Heart right ventricle (tissue), 16 donors: ENCODE data around the gene MLANA. TPM values are rescaled to one million over a fixed set of nuclear protein-coding genes. Genes with fewer than 3 reads are reported as not detected.
A peak's percentile ranks its signal among the peaks of the same experiment; 100 is the strongest.

Experiments
- ATAC-seq, 8 donors: fragments of 200-7000 bp; cut with Tn5 transposase; one replicate each; pipeline ENCODE4 v1.9.1; 2020; ENCODE audit warnings: mild to moderate bottlenecking in 8 of 8, moderate library complexity in 8 of 8, moderate number of reproducible peaks in 1 of 8
- DNase-seq, 2 donors: peaks; one replicate each; pipeline ENCODE4 v3.0.0-alpha.2; 2020
- H3K27ac ChIP-seq, 10 donors: fragments of 200-600 bp; sonication (generic) in 2 of 10; one replicate each; pipeline versions ENCODE4 v1.5.0 to v1.8.0; 2020 to 2022; ENCODE audit warnings: mild to moderate bottlenecking in 3 of 10
- H3K27me3 ChIP-seq, 7 donors: fragments of 200-600 bp; one replicate each; pipeline ENCODE4 v1.8.0; 2021 to 2022; ENCODE audit warnings: mild to moderate bottlenecking in 2 of 7
- H3K36me3 ChIP-seq, 9 donors: fragments of 200-600 bp; sonication (generic) in 1 of 9; one replicate each; pipeline versions ENCODE4 v1.5.0 to v1.8.0; 2020 to 2022; ENCODE audit warnings: mild to moderate bottlenecking in 2 of 9
- H3K4me1 ChIP-seq, 9 donors: fragments of 200-600 bp; sonication (generic) in 1 of 9; one replicate each; pipeline versions ENCODE4 v1.5.0 to v1.8.0; 2020 to 2022; ENCODE audit warnings: mild to moderate bottlenecking in 4 of 9
- H3K4me3 ChIP-seq, 10 donors: fragments of 200-600 bp; sonication (generic) in 2 of 10; one replicate each; pipeline versions ENCODE4 v1.5.0 to v1.8.0; 2020 to 2022; ENCODE audit warnings: mild to moderate bottlenecking in 7 of 10, moderate library complexity in 2 of 10
- H3K9me3 ChIP-seq, 11 donors: fragments of 200-600 bp in 10 of 11; sonication (generic) in 2 of 11; one replicate each; pipeline versions ENCODE4 v1.5.0 to v1.8.0; 2013 to 2022; ENCODE audit warnings: mild to moderate bottlenecking in 2 of 11, control low read depth in 1 of 11, moderate library complexity in 1 of 11
- WGBS, 2 donors: extraction: QIAGEN DNeasy Blood & Tissue Kit; methylation state at CpG; one replicate each; pipeline ENCODE4 v1.1.7; 2013; ENCODE audit warnings: inconsistent platforms in 1 of 2; 5-methylcytosine and 5-hydroxymethylcytosine counted together
- intact Hi-C, 10 donors: fragments of 100-400 bp; cut with DNase I; formaldehyde crosslinking; loops; one replicate each; pipeline versions ENCODE4 v1.11.1 to v1.14.2; 2022
- polyA plus RNA-seq, 2 donors: library from polyadenylated mRNA; stranded (reverse); fragments of 200-250 nt; gene quantifications; one replicate each; pipeline ENCODE4 v1.2.3, GENCODE V29; 2013
- total RNA-seq, 10 donors: library from RNA; stranded (reverse); fragmentation: NEBNext Ultra II Directional in 3 of 10; extraction: Animal tissue kit (Norgen Biotek cat#: 25700) in 3 of 10; gene quantifications; one replicate each; pipeline versions ENCODE4 v1.2.1 to v1.2.4, GENCODE V29; 2021 to 2023
- TF ChIP-seq, protein P1 (sequence below), 9 donors: fragments of 200-600 bp; sonication (generic) in 2 of 9; IDR thresholded peaks; one replicate each; pipeline versions ENCODE4 v1.5.0 to v1.8.0; 2021 to 2022; ENCODE audit warnings: antibody characterized with exemption in 9 of 9, mild to moderate bottlenecking in 5 of 9, moderate library complexity in 1 of 9
- donor health status: Arrhythmogenic right ventricular cardiomyopathy.
- donor health status: ischemic (EF 13 %, LVEDD 7.1; RV severe dilation, severe dysfunction).
- donor health status: healthy with polysubstance abuse.
- donor health status: DM: no; HTN: yes; CAD: no.
- donor health status: DM: no; HTN: no; CAD: no.
- donor health status: ischemic (EF 25% LVEDD 6.9; RV normal size, moderate dysfunction).
- donor health status: ischemic (EF 25% LVEDD 5.7; RV mildly dilated, moderate dysfunction).
- donor health status: healthy.
- donor health status: DM: yes; HTN: yes; CAD: no.
- donor health status: Ischemic cardiomyopathy.
- donor health status: ischemic (EF 35%, LVEDD 5.7; RV mildly dilated, moderate dysfunction).
- donor health status: nonischemic (EF 11% LVEDD 7.7; RV severe dilation, severe dysfunction).
- donor health status: DM: yes; HTN: yes; CAD: no.
- donor health status: PGD.
- donor health status: ischemic (EF 29% LVEDD 5.4; RV normal size, mild dysfunction).
- donor health status: nonischemic (EF 23%, LVEDD 6.1; RV moderate dilation, normal function).

Gene MLANA
- total and polyA plus RNA-seq, 12 donors: not detected

GRCh38 chr9:5868235-5868634 is 22.5 kb upstream of the MLANA start:
- ATAC-seq: no peak
- intact Hi-C loops: no loop called here
- 75 to 82% methylated on average over 9 of the region's 9 CpGs for WGBS, 2 donors

DNA sequence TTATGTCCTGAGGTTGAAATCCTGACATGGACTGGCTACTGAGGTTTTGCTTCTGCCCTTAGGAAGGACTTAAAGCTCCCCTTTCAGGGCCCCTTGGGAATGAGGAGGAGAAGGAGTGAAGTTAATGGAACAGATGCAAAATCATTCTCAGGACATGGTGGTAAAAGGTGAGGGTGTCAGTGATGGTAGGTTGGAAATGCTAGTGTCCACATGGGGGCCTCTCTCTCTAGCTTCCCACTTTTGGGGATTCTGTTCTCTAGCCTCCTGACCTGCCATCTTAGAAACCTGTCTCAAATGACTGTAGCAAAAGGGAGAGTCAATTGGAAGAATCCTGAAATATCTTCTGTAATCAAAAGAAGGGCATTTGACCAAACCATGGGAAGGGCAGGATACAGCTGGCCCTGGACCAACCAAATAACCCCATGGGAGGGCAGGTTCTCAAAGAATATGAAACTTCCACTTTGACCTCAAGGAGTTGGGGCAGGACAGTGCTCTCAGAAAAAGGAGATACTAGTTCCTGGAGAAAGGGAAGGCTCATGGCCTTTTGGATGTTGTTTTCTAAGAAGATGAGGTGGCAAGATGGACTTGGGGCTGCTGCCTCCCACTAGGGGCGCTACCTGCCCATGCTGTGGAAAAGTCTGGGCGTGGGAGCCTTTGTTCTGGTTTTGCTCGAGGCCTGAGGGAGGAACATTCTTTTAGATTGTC is 21.2 kb upstream of the MLANA start:
- intact Hi-C loops: no loop called here
- ATAC-seq (no peak), DNase-seq (no peak)
- Histone ChIP-seq H3K9me3 (no peaks in the 10 kb centered on the region), H3K27me3 (no peaks in the 10 kb centered on the region), H3K27ac (no peak overlapping the region), H3K4me3 (no peak overlapping the region), H3K36me3 (peaks cover 0 to 6% (median 0%) of the 10 kb centered on the region in 9 donors), H3K4me1 (no peaks in the 10 kb centered on the region)
- 82 to 85% methylated on average over 3 of the region's 3 CpGs for WGBS, 2 donors
- TF ChIP-seq, protein P1, sequence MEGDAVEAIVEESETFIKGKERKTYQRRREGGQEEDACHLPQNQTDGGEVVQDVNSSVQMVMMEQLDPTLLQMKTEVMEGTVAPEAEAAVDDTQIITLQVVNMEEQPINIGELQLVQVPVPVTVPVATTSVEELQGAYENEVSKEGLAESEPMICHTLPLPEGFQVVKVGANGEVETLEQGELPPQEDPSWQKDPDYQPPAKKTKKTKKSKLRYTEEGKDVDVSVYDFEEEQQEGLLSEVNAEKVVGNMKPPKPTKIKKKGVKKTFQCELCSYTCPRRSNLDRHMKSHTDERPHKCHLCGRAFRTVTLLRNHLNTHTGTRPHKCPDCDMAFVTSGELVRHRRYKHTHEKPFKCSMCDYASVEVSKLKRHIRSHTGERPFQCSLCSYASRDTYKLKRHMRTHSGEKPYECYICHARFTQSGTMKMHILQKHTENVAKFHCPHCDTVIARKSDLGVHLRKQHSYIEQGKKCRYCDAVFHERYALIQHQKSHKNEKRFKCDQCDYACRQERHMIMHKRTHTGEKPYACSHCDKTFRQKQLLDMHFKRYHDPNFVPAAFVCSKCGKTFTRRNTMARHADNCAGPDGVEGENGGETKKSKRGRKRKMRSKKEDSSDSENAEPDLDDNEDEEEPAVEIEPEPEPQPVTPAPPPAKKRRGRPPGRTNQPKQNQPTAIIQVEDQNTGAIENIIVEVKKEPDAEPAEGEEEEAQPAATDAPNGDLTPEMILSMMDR (IDR thresholded peaks at IDR 0.05): peak in 1 of 9 donors; percentile 25

More at GRCh38 chr9:5868235-5868634, 22.5 kb upstream of the MLANA start:
- H3K36me3 ChIP-seq: peaks cover 0 to 6% (median 0%) of the 10 kb centered on the region in 9 donors
- H3K4me3 ChIP-seq: no peak overlapping the region
- TF ChIP-seq, protein P1 (IDR thresholded peaks at IDR 0.05): no peak
- no peaks in the 10 kb centered on the region for H3K27me3 ChIP-seq
- DNase-seq: no peak
- H3K4me1 ChIP-seq: peaks cover 0 to 8% (median 0%) of the 10 kb centered on the region in 9 donors
- no peak overlapping the region for H3K27ac ChIP-seq
- no peaks in the 10 kb centered on the region for H3K9me3 ChIP-seq

DNA sequence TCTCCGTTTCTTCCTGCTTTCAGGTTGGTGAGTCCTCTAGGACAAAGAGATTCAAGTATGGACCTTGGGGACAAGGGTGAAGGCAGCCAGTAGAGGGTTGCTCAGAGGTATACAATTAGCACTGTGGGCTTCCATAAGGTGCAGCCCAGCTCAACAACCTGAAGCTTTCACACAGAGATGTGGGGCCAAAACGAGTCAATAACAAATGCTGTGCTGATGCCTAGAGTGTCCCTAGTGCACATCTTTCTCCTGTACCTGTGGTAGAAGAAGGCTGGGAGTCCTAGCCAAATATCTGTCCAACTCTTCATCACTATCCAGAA is 20.7 kb upstream of the MLANA start:
- ATAC-seq (no peak), DNase-seq (no peak)
- Histone ChIP-seq H3K27ac (no peak overlapping the region), H3K9me3 (no peaks in the 10 kb centered on the region), H3K4me1 (no peaks in the 10 kb centered on the region), H3K36me3 (peaks cover 0 to 6% (median 0%) of the 10 kb centered on the region in 9 donors), H3K4me3 (no peak overlapping the region), H3K27me3 (no peaks in the 10 kb centered on the region)
- intact Hi-C loops: no loop called here
- WGBS, 2 donors: 80 to 83% methylated on average over 2 of the region's 2 CpGs
- TF ChIP-seq, protein P1 (IDR thresholded peaks at IDR 0.05): no peak

DNA sequence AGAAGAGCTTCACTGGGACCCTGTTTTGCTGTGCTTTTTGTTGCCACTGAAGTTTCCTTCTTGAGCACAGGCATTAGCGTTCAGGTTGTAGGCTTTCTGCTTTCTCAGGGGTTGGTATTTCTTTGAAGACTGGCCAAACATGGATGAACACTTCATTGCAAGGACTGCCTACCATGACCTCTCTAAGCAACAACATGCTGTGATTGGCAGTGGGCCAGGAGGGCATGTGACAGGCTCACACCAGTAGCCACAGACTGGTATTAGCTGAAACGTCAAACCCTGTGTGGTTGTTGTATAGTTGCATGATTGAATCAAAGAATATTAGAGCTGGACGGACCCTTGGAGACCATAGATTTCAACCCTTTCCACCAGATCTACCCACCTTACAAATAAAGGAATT is 20.0 kb upstream of the MLANA start:
- DNase-seq: no peak
- TF ChIP-seq, protein P1 (IDR thresholded peaks at IDR 0.05): no peak
- intact Hi-C loops: no loop called here
- no peaks in the 10 kb centered on the region for H3K27me3 ChIP-seq
- no peak for ATAC-seq
- no peak overlapping the region for H3K4me3 ChIP-seq
- peaks cover 0 to 6% (median 0%) of the 10 kb centered on the region in 9 donors for H3K36me3 ChIP-seq
- 68 to 72% methylated on average over 3 of the region's 3 CpGs for WGBS, 2 donors
- no peaks in the 10 kb centered on the region for H3K9me3 ChIP-seq
- H3K4me1 ChIP-seq: no peaks in the 10 kb centered on the region
- H3K27ac ChIP-seq: no peak overlapping the region
